Measurements from ENCODE around the gene RAPSN. TPM values are rescaled to one million over a fixed set of nuclear protein-coding genes. Genes with fewer than 3 reads are reported as not detected.
A peak's percentile ranks its signal among the peaks of the same experiment; 100 is the strongest.

Gene RAPSN
- total RNA-seq, 2 experiments from 2014 or later = 0.16 to 0.79 TPM

GRCh38 chr11:47393163-47394049 is 55.5 kb downstream of the RAPSN start:
- peak overlapping the region; percentile 86 for H3K27ac Mint-ChIP-seq
- DNase-seq (no peak), ATAC-seq (no peak)
- no peaks in the 10 kb centered on the region for H3K36me3 Mint-ChIP-seq
- peaks cover 35% of the 10 kb centered on the region for H3K4me1 Mint-ChIP-seq
- CTCF ChIA-PET = interaction anchor here (0.5 to 11.4 kb wide), 6 partner anchors 9 to 934 kb away, joined by 3 to 90 read pairs (median 6); partner anchors contain the start of gene SLC39A13
- H3K27me3 Mint-ChIP-seq = no peaks in the 10 kb centered on the region
- H3K4me3 Mint-ChIP-seq = no peak overlapping the region
- H3K9me3 Mint-ChIP-seq (ENCODE audit: low read depth) = no peaks in the 10 kb centered on the region

- CTCF ChIA-PET = interaction anchor here (0.5 to 11.4 kb wide), 8 partner anchors 10 to 933 kb away, joined by 3 to 90 read pairs (median 4); partner anchors contain the start of gene SLC39A13
- Mint-ChIP-seq H3K4me3 (no peak overlapping the region), H3K36me3 (no peaks in the 10 kb centered on the region), H3K4me1 (peaks cover 35% of the 10 kb centered on the region), H3K27me3 (no peaks in the 10 kb centered on the region), H3K27ac (no peak overlapping the region), H3K9me3 (ENCODE audit: low read depth) (no peaks in the 10 kb centered on the region)
- ATAC-seq (no peak), DNase-seq (no peak)
These were observed 56.3 kb downstream of the RAPSN start for GRCh38 chr11:47392546-47393162.

GRCh38 chr11:47391711-47392432 is 57.1 kb downstream of the RAPSN start:
- ATAC-seq = no peak
- H3K27ac Mint-ChIP-seq = peak overlapping the region; percentile 36

GRCh38 chr11:47391077-47391583 is 57.8 kb downstream of the RAPSN start:
- ATAC-seq (no peak), DNase-seq (no peak)
- H3K4me3 Mint-ChIP-seq = no peak overlapping the region
- CTCF ChIA-PET = interaction anchor here (1.7 to 11.4 kb wide), 3 partner anchors 12 to 19 kb away, joined by 3 to 90 read pairs (median 53); partner anchors contain the start of gene SLC39A13
- no peaks in the 10 kb centered on the region for H3K36me3 Mint-ChIP-seq
- H3K9me3 Mint-ChIP-seq (ENCODE audit: low read depth) = no peaks in the 10 kb centered on the region
- no peak overlapping the region for H3K27ac Mint-ChIP-seq
- H3K4me1 Mint-ChIP-seq = peaks cover 35% of the 10 kb centered on the region
- H3K27me3 Mint-ChIP-seq = no peaks in the 10 kb centered on the region

More at GRCh38 chr11:47391711-47392432, 57.1 kb downstream of the RAPSN start:
- peaks cover 35% of the 10 kb centered on the region for H3K4me1 Mint-ChIP-seq
- H3K36me3 Mint-ChIP-seq = no peaks in the 10 kb centered on the region
- no peak for DNase-seq
- no peaks in the 10 kb centered on the region for H3K9me3 Mint-ChIP-seq (ENCODE audit: low read depth)
- no peak overlapping the region for H3K4me3 Mint-ChIP-seq
- no peaks in the 10 kb centered on the region for H3K27me3 Mint-ChIP-seq
- CTCF ChIA-PET = interaction anchor here (1.2 to 11.4 kb wide), 7 partner anchors 11 to 160 kb away, joined by 3 to 90 read pairs (median 7); partner anchors contain the start of gene SLC39A13

GRCh38 chr11:47390422-47390760 is 58.5 kb downstream of the RAPSN start:
- Mint-ChIP-seq H3K27ac (no peak overlapping the region), H3K4me3 (no peak overlapping the region), H3K36me3 (no peaks in the 10 kb centered on the region), H3K9me3 (ENCODE audit: low read depth) (no peaks in the 10 kb centered on the region), H3K4me1 (peaks cover 31% of the 10 kb centered on the region), H3K27me3 (no peaks in the 10 kb centered on the region)
- no peak for DNase-seq
- no peak for ATAC-seq
- CTCF ChIA-PET = interaction anchor here (1.8 to 11.4 kb wide), 3 partner anchors 10 to 20 kb away, joined by 6 to 90 read pairs (median 53); partner anchors contain the start of gene SLC39A13

- Mint-ChIP-seq H3K9me3 (ENCODE audit: low read depth) (no peaks in the 10 kb centered on the region), H3K4me3 (no peak overlapping the region), H3K36me3 (no peaks in the 10 kb centered on the region), H3K27me3 (no peaks in the 10 kb centered on the region), H3K4me1 (peaks cover 28% of the 10 kb centered on the region), H3K27ac (peak overlapping the region; percentile 30)
- ATAC-seq (no peak), DNase-seq (no peak)
- CTCF ChIA-PET = interaction anchor here (1.8 to 11.4 kb wide), 3 partner anchors 9 to 20 kb away, joined by 6 to 90 read pairs (median 53); partner anchors contain the start of gene SLC39A13
These were observed 59.1 kb downstream of the RAPSN start for GRCh38 chr11:47389577-47390421.

- no peak overlapping the region for H3K4me3 Mint-ChIP-seq
- H3K27ac Mint-ChIP-seq = no peak overlapping the region
These were observed 60.0 kb downstream of the RAPSN start for GRCh38 chr11:47388697-47389576.

GRCh38 chr11:47387944-47388696 is 60.8 kb downstream of the RAPSN start:
- Mint-ChIP-seq H3K27ac (no peak overlapping the region), H3K4me1 (peaks cover 16% of the 10 kb centered on the region), H3K9me3 (ENCODE audit: low read depth) (no peaks in the 10 kb centered on the region), H3K36me3 (no peaks in the 10 kb centered on the region), H3K4me3 (no peak overlapping the region), H3K27me3 (no peaks in the 10 kb centered on the region)
- ATAC-seq = no peak
- no peak for DNase-seq
- CTCF ChIA-PET = interaction anchor here (1.3 to 11.4 kb wide), 3 partner anchors 11 to 22 kb away, joined by 4 to 90 read pairs (median 53); partner anchors contain the start of gene SLC39A13

More at GRCh38 chr11:47388697-47389576, 60.0 kb downstream of the RAPSN start:
- DNase-seq (no peak), ATAC-seq (no peak)
- no peaks in the 10 kb centered on the region for H3K9me3 Mint-ChIP-seq (ENCODE audit: low read depth)
- H3K4me1 Mint-ChIP-seq = peaks cover 19% of the 10 kb centered on the region
- CTCF ChIA-PET = interaction anchor here (1.3 to 11.4 kb wide), 4 partner anchors 8 to 21 kb away, joined by 4 to 90 read pairs (median 30); partner anchors contain the start of gene SLC39A13
- H3K27me3 Mint-ChIP-seq = no peaks in the 10 kb centered on the region
- H3K36me3 Mint-ChIP-seq = no peaks in the 10 kb centered on the region
